Epidermal melanocyte (primary cell): Measurements from ENCODE around the gene MYO18A.
A peak's percentile ranks its signal among the peaks of the same experiment; 100 is the strongest.
"Not testable (repeated sequence)": the region's sequence is repeated elsewhere in the genome, so short reads cannot be mapped to it uniquely, and the experiment has no call there.

ENCODE experiments used
- DNase-seq: peaks from one replicate; pipeline ENCODE4 v3.0.0; 2011; ENCODE audit warnings: low spot score; ENCODE audit not compliant: insufficient read length

MYO18A gene

GRCh38 chr17:29196769-29197515, 16.7 kb upstream of the MYO18A start:
- DNase-seq = no peak

GRCh38 chr17:29195465-29196081, 15.4 kb upstream of the MYO18A start:
- DNase-seq = peak; percentile 65

DNA sequence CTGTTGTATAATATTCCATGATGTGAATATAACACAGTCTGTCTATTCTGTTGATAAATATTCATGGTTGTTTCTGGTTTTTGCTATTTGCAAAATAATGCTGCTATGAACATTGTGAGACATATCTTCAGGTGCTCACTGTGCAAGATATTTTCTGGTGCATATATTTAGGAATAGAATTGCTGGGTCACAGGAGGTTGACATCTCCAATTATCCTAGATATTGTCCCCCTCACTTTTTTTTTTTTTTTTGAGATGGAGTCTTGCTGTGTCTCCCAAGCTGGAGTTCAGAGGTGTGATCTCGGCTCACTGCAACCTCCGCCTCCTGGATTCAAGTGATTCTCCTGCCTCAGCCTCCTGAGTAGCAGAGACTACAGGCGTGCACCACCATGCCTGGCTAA, 14.5 kb upstream of the MYO18A start:
- no peak for DNase-seq

GRCh38 chr17:29193146-29193545, 12.9 kb upstream of the MYO18A start:
- DNase-seq = no peak

DNA sequence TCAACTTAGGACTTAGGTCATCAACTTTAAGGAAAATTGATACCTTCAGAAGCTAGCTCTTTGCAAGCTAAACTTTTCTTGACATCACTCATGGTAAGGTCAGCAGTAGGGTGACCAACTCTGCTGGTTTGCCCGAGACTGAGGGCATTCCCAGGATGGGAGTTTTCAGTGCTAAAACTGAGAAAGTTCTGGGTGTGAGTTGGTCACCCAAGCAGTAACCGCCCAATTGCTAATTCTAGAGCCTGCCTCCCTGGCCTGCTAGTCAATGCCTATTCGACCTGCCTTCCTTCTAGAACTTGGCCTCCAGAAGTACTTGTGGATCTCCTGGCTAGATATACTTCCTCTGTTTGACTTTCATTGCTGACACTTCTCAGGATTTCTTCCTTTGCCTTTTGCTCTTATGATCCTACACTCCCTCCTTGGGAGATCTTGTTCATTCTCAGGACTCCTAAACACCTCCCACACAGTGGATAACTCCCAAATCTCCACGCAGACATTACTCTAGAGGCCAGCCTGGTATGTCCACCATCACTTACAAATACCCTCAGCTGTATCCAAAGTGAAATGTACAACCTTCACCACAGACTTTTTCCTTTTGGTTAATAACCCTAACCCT, 10.5 kb upstream of the MYO18A start:
- DNase-seq = no peak

- no peak for DNase-seq
These were observed 9.8 kb upstream of the MYO18A start for GRCh38 chr17:29190039-29190438.

- DNase-seq = no peak
These were observed 9.2 kb upstream of the MYO18A start for GRCh38 chr17:29189355-29189754.

DNA sequence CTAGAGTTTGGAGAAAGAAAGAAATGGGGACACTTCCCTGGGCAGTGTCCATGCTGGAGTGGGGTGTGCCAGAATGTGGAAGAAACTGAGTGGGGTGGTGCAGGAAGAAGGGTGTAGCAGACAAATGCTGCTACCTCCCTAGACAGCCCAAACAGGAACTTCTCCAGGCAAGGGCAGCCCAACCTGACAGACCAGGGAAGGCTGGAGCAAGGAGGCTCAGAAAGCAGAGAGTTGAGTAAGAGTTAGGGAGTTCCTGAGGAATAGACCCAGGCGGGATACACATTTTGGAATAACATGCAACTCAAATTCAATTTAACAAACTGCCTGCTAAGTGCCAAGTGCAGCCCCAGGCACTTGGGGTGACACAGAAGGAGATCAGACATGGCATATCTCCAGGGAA, 1.0 kb upstream of the MYO18A start:
- DNase-seq = no peak

DNA sequence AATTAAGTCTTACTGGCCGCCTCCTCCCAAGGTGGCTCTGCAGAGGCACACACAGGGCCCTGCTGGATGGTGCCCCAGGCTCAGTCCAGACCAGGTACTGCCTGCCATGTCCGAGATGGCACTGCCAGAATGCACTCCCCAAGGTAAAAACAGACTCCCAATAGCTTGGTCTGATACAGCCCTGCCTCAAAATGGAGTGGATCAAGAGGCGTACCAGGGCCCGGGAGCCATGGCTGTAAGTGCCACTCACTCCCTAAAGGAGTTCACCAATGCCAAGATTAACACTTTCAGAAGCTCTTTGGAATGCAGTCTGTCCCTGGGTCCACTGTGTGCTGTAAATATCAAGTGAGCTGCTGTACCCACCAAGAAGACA, 576 bp upstream of the MYO18A start:
- DNase-seq = no peak

DNA sequence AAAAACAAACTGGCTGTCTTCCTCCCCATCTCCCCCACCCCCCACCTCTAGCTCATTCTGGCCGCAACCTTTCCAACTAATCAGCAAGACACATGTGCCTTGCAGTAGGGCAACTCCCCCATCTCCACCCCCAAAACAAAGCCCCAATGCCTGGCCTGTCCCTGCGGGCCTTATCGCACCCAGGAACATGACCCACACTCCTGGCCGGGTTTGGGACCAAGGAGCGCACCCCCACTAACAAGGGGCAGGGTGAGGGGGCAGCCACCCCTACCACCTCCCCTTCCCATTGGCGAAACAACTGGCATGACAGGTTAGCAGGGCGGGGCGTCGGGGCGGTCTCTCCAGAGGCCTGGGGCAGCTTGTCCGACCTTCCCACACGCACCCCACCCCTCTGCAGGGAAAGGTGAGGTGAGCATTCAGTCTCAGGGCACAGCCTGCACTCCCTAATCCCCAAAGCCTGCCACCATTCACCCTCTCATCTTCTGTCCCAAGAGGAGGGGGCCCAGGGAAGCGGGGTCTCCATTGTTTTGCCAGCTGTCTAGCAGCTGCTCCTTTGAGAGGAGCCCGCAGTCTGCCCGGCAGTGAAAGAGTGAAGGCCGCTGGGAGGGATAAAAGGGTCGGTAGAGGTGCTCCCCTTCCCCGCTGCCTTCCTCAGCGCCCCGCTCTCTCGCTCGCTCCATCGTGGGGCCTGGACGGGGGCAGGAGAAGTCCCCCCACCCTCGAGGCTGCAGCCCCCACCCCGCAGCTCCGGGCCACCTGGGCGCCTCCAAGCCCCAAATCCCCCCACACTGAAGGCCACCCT, 765 bp downstream of the MYO18A start:
- no peak for DNase-seq

GRCh38 chr17:29178750-29179231, 1.4 kb downstream of the MYO18A start:
- no peak for DNase-seq

DNA sequence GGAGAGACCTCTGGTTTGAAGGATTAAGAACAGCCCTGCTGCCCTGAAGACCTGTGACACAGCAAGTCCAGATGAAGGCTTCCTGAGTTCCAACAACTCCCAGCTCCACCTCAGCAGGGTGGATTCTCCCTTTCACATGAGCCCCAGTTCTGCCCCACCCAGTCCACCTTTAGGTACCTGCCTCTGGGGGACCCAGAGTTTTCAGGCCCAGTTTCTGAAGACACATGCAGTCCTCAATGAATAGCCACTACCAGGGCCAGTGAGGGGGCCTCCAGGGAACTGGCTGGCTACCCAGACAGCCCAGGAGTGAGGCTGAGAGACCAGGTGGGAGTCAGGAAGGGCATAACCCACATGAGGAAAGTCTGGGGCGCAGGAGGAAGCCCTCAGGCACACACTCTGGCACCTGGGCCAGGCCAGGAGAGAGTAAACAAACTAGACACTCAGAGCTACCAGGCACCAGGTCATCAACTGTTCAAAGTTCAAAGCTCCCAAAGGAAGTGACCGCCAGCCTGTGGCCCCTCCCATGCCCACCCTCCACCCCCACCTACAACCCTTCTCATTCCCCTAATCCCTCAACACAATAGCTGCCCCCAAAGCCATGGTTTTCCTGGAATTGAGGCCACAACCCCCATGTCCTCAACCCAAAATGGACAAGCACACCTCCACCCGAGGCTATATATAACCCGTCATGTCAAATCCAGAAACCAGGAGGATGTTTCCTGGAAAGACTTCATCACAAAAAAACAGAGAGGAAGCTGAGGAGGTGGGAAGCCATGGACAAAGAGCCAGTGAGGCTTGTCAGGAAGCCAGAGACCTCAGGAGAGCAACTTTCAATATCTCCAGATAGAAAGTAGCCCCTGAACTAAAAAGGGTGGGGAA, 2.1 kb downstream of the MYO18A start:
- DNase-seq = no peak

DNA sequence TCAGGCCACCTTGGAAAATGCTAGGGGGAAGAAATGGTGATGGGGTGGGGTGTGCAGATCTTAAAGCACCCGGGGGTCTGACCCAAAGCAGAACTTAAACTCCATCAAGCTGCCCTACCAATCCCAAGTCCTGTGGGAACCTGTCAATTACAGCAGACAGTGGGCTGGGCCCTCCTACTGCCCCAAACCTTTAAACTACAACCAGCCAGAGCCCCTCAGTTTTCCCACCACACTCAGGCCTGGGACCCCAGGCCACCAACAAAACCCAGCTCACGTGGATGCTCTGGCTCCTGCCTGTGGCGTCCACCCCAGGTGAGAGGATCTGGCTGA, 2.7 kb downstream of the MYO18A start:
- DNase-seq = no peak

DNA sequence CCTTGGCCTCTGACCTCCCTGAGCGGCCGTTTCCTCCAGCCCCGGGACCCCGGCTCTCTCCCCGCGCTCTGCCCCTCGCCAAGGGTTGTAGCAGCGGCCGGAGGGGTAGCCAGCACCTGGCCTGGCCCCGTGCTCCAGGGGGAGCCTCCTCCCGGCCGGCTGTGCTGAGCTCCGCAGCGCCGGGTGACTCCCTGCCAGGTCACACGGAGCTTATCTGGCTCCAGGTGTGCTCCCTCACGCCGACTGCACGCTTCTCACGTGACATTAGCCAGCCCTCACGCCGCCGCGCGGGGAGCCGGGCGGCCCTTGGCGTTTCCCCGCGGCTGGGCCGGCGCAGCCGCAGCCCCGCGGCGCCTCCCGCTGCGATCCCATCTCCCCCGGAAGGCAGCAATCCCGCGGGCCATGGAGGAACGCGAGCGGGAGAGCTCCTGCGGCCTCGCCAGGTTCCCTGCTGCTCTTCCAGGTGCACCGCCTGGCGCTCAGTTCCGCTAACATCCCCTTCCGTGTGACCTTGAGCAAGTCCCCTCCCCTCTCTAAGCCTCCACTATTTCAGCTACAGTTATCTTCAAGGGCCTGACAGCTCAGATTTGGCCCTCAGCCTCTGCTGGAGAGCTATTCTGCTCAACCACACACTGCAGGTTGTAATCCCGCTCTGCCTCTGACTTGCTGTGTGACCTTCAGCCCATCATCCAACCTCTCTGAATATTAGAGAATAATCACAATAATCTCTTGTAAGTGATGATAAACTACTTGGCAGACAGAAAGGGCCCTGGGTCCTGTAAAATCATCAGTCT, 3.4 kb downstream of the MYO18A start:
- peak; percentile 27 for DNase-seq

DNA sequence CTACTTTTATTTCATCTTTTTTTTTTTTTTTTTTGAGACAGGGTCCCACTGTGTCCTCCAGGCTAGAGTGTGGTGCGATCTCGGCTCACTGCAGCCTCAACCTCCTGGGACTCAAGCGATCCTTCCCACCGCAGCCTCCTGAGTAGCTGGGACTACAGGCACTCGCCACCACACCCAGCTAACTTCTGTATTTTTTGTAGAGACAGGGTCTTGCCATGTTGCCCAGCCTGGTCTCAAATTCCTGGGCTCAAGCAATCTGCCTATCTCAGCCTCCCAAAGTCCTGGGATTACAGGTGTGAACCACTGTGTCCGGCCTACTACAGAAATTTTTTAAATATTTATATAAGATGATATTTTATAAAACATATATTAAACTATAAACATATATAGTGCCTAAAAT, 4.8 kb downstream of the MYO18A start:
- DNase-seq = no peak

DNA sequence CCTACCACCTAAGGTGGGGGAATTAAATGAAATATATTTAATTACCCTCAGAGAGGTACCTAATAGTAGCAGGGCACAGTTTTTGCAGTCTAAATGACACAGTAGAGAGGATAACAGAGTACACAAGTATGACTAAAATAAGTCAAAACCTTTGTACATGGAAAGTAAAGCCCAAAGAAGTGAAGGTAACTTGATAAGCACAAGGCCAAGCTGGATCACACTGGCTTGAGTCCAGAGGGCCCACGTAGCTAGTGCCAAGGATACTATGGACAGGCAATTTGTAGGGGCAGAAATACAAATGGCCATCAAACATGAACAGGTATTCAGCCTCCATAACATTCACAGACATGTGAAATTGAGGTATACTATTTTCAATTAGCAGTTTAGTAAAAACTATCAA, 7.6 kb downstream of the MYO18A start:
- no peak for DNase-seq

GRCh38 chr17:29170682-29171081, 9.5 kb downstream of the MYO18A start:
- no peak for DNase-seq

- no peak for DNase-seq
These were observed 10.2 kb downstream of the MYO18A start for GRCh38 chr17:29169806-29170591.

DNA sequence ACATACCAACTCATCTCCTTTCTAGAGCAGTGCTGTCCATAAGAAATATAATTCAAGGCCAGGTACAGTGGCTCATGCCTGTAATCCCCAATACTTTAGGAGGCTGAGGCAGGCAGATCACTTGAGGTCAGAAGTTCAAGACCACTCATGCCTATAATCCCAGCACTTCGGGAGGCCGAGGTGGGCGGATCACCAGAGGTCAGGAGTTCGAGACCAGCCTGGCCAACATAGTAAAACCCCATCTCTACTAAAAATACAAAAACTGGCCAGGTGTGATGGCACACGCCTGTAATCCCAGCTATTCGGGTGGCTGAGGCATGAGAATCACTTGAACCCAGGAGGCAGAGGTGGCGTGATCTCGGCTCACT, 11.5 kb downstream of the MYO18A start:
- DNase-seq = not testable (repeated sequence)
